IgD-negative memory B cell (primary cell): Measurements from ENCODE around the gene SPECC1. TPM values are rescaled to one million over a fixed set of nuclear protein-coding genes. Genes with fewer than 3 reads are reported as not detected.

ENCODE experiments used
- H3K27ac Mint-ChIP-seq, 3 donors: one replicate each; pipeline ENCODE4 v1.8.0; 2020 to 2022; ENCODE audit warnings: mild to moderate bottlenecking in 3 of 3, mixed read lengths in 3 of 3, moderate library complexity in 1 of 3
- H3K27me3 Mint-ChIP-seq: one replicate; pipeline ENCODE4 v1.8.0; 2021; ENCODE audit warnings: mixed read lengths
- H3K36me3 Mint-ChIP-seq: one replicate; pipeline ENCODE4 v1.8.0; 2020; ENCODE audit warnings: mild to moderate bottlenecking, mixed read lengths
- H3K4me1 Mint-ChIP-seq, 3 donors: one replicate each; pipeline ENCODE4 v1.8.0; 2020 to 2022; ENCODE audit warnings: mixed read lengths in 3 of 3, mild to moderate bottlenecking in 1 of 3
- H3K4me3 Mint-ChIP-seq, 4 donors: one replicate each; pipeline ENCODE4 v1.8.0; 2020 to 2022; ENCODE audit warnings: mild to moderate bottlenecking in 4 of 4, mixed read lengths in 4 of 4, moderate library complexity in 3 of 4
- H3K9me3 Mint-ChIP-seq, 3 donors: one replicate each; pipeline ENCODE4 v1.8.0; 2020 to 2021; ENCODE audit warnings: mixed read lengths in 3 of 3, mild to moderate bottlenecking in 1 of 3
- polyA plus RNA-seq: library from polyadenylated mRNA; unstranded; fragments of 300-500 nt; fragmentation: Illumina TruSeq; gene quantifications from one replicate; pipeline ENCODE4 v1.2.3, GENCODE V29; 2021

Gene SPECC1
- polyA plus RNA-seq, 1 donor from 2014 or later = 4.1 TPM

- Mint-ChIP-seq H3K4me3 (no peak overlapping the region), H3K36me3 (peaks cover 4% of the 10 kb centered on the region), H3K4me1 (peaks cover 2 to 4% (median 4%) of the 10 kb centered on the region in 3 donors), H3K27me3 (no peaks in the 10 kb centered on the region), H3K9me3 (peaks cover 2 to 18% (median 4%) of the 10 kb centered on the region in 3 donors), H3K27ac (no peak overlapping the region)
Measured at GRCh38 chr17:20200865-20201458, 191.8 kb downstream of the SPECC1 start.

- H3K27me3 Mint-ChIP-seq = no peaks in the 10 kb centered on the region
- H3K9me3 Mint-ChIP-seq = peaks cover 2 to 13% (median 4%) of the 10 kb centered on the region in 3 donors
- peaks cover 2 to 4% (median 4%) of the 10 kb centered on the region in 3 donors for H3K4me1 Mint-ChIP-seq
- no peak overlapping the region for H3K27ac Mint-ChIP-seq
- H3K36me3 Mint-ChIP-seq = peaks cover 4% of the 10 kb centered on the region
- no peak overlapping the region for H3K4me3 Mint-ChIP-seq
Measured at GRCh38 chr17:20202141-20202621, 193.0 kb downstream of the SPECC1 start.

GRCh38 chr17:20203018-20203417 is 193.9 kb downstream of the SPECC1 start:
- Mint-ChIP-seq H3K4me3 (no peak overlapping the region), H3K4me1 (peaks cover 2 to 4% (median 4%) of the 10 kb centered on the region in 3 donors), H3K27ac (no peak overlapping the region), H3K36me3 (peaks cover 1% of the 10 kb centered on the region), H3K9me3 (peaks cover 1 to 7% (median 4%) of the 10 kb centered on the region in 3 donors), H3K27me3 (no peaks in the 10 kb centered on the region)

GRCh38 chr17:20203761-20204263 is 194.7 kb downstream of the SPECC1 start:
- H3K9me3 Mint-ChIP-seq = peaks cover 0 to under 1% (median under 1%) of the 10 kb centered on the region in 3 donors
- H3K27me3 Mint-ChIP-seq = no peaks in the 10 kb centered on the region
- H3K4me1 Mint-ChIP-seq = peaks cover under 1 to 4% (median 4%) of the 10 kb centered on the region in 3 donors
- no peaks in the 10 kb centered on the region for H3K36me3 Mint-ChIP-seq
- H3K4me3 Mint-ChIP-seq = peak overlapping the region in 1 of 4 donors; percentile 17
- peak overlapping the region in 1 of 3 donors; percentile 40 for H3K27ac Mint-ChIP-seq

- peaks cover 0 to 4% (median 2%) of the 10 kb centered on the region in 3 donors for H3K4me1 Mint-ChIP-seq
- H3K27me3 Mint-ChIP-seq = no peaks in the 10 kb centered on the region
- no peak overlapping the region for H3K4me3 Mint-ChIP-seq
- no peaks in the 10 kb centered on the region for H3K9me3 Mint-ChIP-seq
- no peak overlapping the region for H3K27ac Mint-ChIP-seq
- no peaks in the 10 kb centered on the region for H3K36me3 Mint-ChIP-seq
Measured at GRCh38 chr17:20205609-20206008, 196.4 kb downstream of the SPECC1 start.

GRCh38 chr17:20206068-20206467 is 196.9 kb downstream of the SPECC1 start:
- H3K4me3 Mint-ChIP-seq = no peak overlapping the region
- no peaks in the 10 kb centered on the region for H3K9me3 Mint-ChIP-seq
- no peak overlapping the region for H3K27ac Mint-ChIP-seq

GRCh38 chr17:20206591-20206990 is 197.4 kb downstream of the SPECC1 start:
- no peaks in the 10 kb centered on the region for H3K36me3 Mint-ChIP-seq
- H3K27ac Mint-ChIP-seq = no peak overlapping the region
- H3K9me3 Mint-ChIP-seq = no peaks in the 10 kb centered on the region
- peaks cover 0 to 4% (median 2%) of the 10 kb centered on the region in 3 donors for H3K4me1 Mint-ChIP-seq
- no peak overlapping the region for H3K4me3 Mint-ChIP-seq
- H3K27me3 Mint-ChIP-seq = no peaks in the 10 kb centered on the region

More at GRCh38 chr17:20206068-20206467, 196.9 kb downstream of the SPECC1 start:
- no peaks in the 10 kb centered on the region for H3K36me3 Mint-ChIP-seq
- no peaks in the 10 kb centered on the region for H3K27me3 Mint-ChIP-seq
- peaks cover 0 to 4% (median 2%) of the 10 kb centered on the region in 3 donors for H3K4me1 Mint-ChIP-seq

GRCh38 chr17:20207262-20207985 is 198.3 kb downstream of the SPECC1 start:
- Mint-ChIP-seq H3K4me1 (peaks cover 0 to 4% (median 2%) of the 10 kb centered on the region in 3 donors), H3K9me3 (peaks cover 0 to 5% (median 0%) of the 10 kb centered on the region in 3 donors), H3K27ac (peak overlapping the region in 1 of 3 donors; percentile 12), H3K4me3 (no peak overlapping the region), H3K36me3 (no peaks in the 10 kb centered on the region), H3K27me3 (no peaks in the 10 kb centered on the region)

- Mint-ChIP-seq H3K4me1 (peaks cover 0 to 4% (median 2%) of the 10 kb centered on the region in 3 donors), H3K4me3 (no peak overlapping the region)
Measured at GRCh38 chr17:20208717-20209116, 199.6 kb downstream of the SPECC1 start.

GRCh38 chr17:20210180-20210579 is 201.0 kb downstream of the SPECC1 start:
- no peaks in the 10 kb centered on the region for H3K36me3 Mint-ChIP-seq
- no peaks in the 10 kb centered on the region for H3K27me3 Mint-ChIP-seq
- peak overlapping the region in 1 of 3 donors; percentile 11 for H3K27ac Mint-ChIP-seq
- no peaks in the 10 kb centered on the region for H3K4me1 Mint-ChIP-seq
- peaks cover 0 to 5% (median 0%) of the 10 kb centered on the region in 3 donors for H3K9me3 Mint-ChIP-seq
- H3K4me3 Mint-ChIP-seq = no peak overlapping the region

More at GRCh38 chr17:20208717-20209116, 199.6 kb downstream of the SPECC1 start:
- H3K27me3 Mint-ChIP-seq = no peaks in the 10 kb centered on the region
- no peak overlapping the region for H3K27ac Mint-ChIP-seq
- no peaks in the 10 kb centered on the region for H3K36me3 Mint-ChIP-seq
- H3K9me3 Mint-ChIP-seq = peaks cover 0 to 5% (median 0%) of the 10 kb centered on the region in 3 donors

- H3K36me3 Mint-ChIP-seq = no peaks in the 10 kb centered on the region
- H3K4me3 Mint-ChIP-seq = no peak overlapping the region
- peaks cover 0 to under 1% (median 0%) of the 10 kb centered on the region in 3 donors for H3K4me1 Mint-ChIP-seq
- H3K27ac Mint-ChIP-seq = no peak overlapping the region
- H3K27me3 Mint-ChIP-seq = no peaks in the 10 kb centered on the region
- H3K9me3 Mint-ChIP-seq = peaks cover 0 to 5% (median 0%) of the 10 kb centered on the region in 3 donors
Measured at GRCh38 chr17:20210614-20211013, 201.5 kb downstream of the SPECC1 start.

- Mint-ChIP-seq H3K4me1 (peaks cover 0 to 5% (median 0%) of the 10 kb centered on the region in 3 donors), H3K9me3 (peaks cover 0 to 5% (median 0%) of the 10 kb centered on the region in 3 donors), H3K36me3 (no peaks in the 10 kb centered on the region), H3K27ac (no peak overlapping the region), H3K4me3 (no peak overlapping the region), H3K27me3 (no peaks in the 10 kb centered on the region)
Measured at GRCh38 chr17:20211246-20211645, 202.1 kb downstream of the SPECC1 start.

- Mint-ChIP-seq H3K9me3 (peaks cover 0 to 5% (median 0%) of the 10 kb centered on the region in 3 donors), H3K4me1 (peaks cover 0 to 5% (median 0%) of the 10 kb centered on the region in 3 donors), H3K36me3 (no peaks in the 10 kb centered on the region), H3K27ac (peak overlapping the region in 1 of 3 donors; percentile 54), H3K27me3 (no peaks in the 10 kb centered on the region), H3K4me3 (no peak overlapping the region)
Measured at GRCh38 chr17:20213449-20213848, 204.3 kb downstream of the SPECC1 start.

- Mint-ChIP-seq H3K9me3 (peaks cover 0 to 5% (median 0%) of the 10 kb centered on the region in 3 donors), H3K36me3 (no peaks in the 10 kb centered on the region), H3K27ac (peak overlapping the region in 1 of 3 donors; percentile 87), H3K27me3 (no peaks in the 10 kb centered on the region), H3K4me3 (peak overlapping the region in 1 of 4 donors; percentile 56), H3K4me1 (peaks cover 0 to 5% (median 0%) of the 10 kb centered on the region in 3 donors)
Measured at GRCh38 chr17:20214794-20215193, 205.6 kb downstream of the SPECC1 start.
